Cardiac fibroblast (primary cell): Measurements from ENCODE around the gene ZWILCH.

ENCODE experiments used
- DNase-seq, 2 donors: peaks; one replicate each; pipeline versions ENCODE4 v3.0.0 to v3.0.0-alpha.2; 2010; ENCODE audit warnings: low read depth in 2 of 2
- H3K4me3 ChIP-seq, 2 donors: replicated peaks in 1 of 2; 1 replicate in 1 of 2; 2 replicates in 1 of 2; pipeline ENCODE4 v1.5.1; 2011; ENCODE audit warnings: low read depth in 2 of 2, low read length in 2 of 2, mild to moderate bottlenecking in 2 of 2, moderate library complexity in 1 of 2
- CTCF ChIP-seq: IDR thresholded peaks from one replicate; pipeline ENCODE4 v1.5.1; 2011; ENCODE audit warnings: low read depth, mild to moderate bottlenecking, low read length, inconsistent platforms

ZWILCH gene

GRCh38 chr15:66472176-66472999, 32.7 kb upstream of the ZWILCH start:
- DNase-seq, result peak; percentile 30 to 54
- no peak overlapping the region for H3K4me3 ChIP-seq

GRCh38 chr15:66474135-66474534, 31.0 kb upstream of the ZWILCH start:
- TF ChIP-seq CTCF, result no peak
- no peak overlapping the region for H3K4me3 ChIP-seq
- no peak for DNase-seq

More at GRCh38 chr15:66472176-66472999, 32.7 kb upstream of the ZWILCH start:
- TF ChIP-seq CTCF, result no peak

- TF ChIP-seq CTCF, result no peak
- DNase-seq, result no peak
- H3K4me3 ChIP-seq, result no peak overlapping the region
Observed at GRCh38 chr15:66474963-66475362, 30.2 kb upstream of the ZWILCH start.

DNA sequence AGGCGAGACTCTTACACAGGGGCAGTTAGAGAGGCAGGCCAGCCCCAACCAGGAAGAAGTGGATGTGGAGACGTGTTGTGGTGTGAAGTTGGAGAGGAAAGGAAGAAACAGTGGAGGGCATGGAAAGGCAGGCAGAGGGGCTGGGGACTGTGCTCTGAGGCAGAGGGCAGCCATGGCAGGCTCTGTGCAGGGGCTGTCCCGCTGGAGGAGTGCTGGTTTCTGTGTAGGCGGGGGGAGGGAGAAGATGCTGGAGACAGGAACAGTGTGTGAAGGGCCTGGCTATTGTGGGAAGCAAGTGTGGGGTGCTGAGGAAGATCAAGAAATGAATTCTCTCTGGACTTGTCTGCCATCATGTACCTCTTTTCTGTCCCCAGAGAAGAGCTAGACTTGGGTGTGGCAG, 28.6 kb upstream of the ZWILCH start:
- no peak for TF ChIP-seq CTCF
- H3K4me3 ChIP-seq, result no peak overlapping the region
- no peak for DNase-seq

DNA sequence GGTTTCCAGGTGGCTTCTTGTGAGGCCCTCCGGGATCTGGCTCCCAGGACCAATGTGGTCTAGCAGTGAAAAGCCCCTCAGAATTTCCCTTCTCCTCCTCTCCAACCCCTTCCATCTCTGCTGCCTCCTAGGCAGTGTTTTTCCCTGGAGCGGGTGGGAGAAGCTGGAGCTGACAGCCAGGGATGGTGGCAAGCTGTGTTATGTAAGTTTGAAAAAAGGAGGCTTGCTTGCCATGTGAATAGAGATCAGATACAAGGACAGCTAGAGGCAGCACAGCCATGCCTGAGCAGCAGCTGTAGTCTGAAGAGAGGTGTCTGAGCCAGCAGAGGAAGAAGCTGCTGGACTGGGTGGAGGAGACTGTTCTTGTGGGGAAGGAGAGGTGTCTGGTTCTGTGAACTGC, 28.1 kb upstream of the ZWILCH start:
- no peak overlapping the region for H3K4me3 ChIP-seq
- no peak for TF ChIP-seq CTCF
- DNase-seq, result no peak

GRCh38 chr15:66480267-66480666, 24.9 kb upstream of the ZWILCH start:
- no peak overlapping the region for H3K4me3 ChIP-seq
- no peak for TF ChIP-seq CTCF
- no peak for DNase-seq
